ENCODE results near the gene DSCAML1.

The DSCAML1 gene

DNA sequence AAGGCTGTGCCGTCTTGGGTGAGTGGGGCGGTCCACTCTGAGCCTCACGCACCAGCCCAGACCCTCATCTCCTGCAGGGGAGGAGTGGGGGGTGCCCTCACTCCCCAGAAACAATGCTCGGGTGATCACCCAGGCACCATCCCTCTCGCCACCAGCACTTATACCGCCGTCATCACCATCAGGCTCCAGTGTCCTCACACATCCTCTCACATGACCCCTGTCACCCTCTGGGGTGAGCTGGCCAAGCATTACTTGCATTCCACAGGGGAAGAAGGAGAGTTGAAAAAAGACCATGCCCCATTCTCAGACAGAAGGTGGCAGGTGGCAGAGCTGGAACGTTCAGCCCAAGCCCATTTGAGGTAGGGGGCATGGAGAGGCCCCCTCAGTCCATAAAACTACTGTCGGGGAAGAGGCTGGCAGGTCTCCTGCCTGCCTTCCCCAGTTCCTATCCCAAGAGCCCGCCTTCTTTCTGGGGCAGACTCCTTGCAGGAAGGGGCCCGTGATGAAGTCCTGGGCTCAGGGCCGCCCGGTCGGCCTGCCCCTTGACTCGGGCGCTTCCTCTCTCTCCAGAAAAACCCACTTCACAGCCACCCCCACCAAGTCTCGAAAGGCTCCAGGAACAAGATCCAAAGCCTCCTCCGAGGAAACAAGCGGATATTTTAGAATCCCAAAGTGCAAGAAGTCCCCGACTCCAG lies 153.3 kb downstream of the DSCAML1 start:
- Mint-ChIP-seq H3K27ac (peak overlapping the region; percentile 66), H3K4me1 (peaks cover 48% of the 10 kb centered on the region), H3K27me3 (ENCODE audit: low read depth, poor library complexity) (peaks cover 40% of the 10 kb centered on the region), H3K9me3 (no peaks in the 10 kb centered on the region), H3K36me3 (ENCODE audit: low read depth) (no peaks in the 10 kb centered on the region), H3K4me3 (peak overlapping the region; percentile 2)
- DNase-seq: peak; percentile 42
- no peak for TF ChIP-seq CTCF (IDR thresholded peaks at IDR 0.05)

- Mint-ChIP-seq H3K36me3 (ENCODE audit: low read depth) (no peaks in the 10 kb centered on the region), H3K27me3 (ENCODE audit: low read depth, poor library complexity) (peaks cover 33% of the 10 kb centered on the region), H3K4me3 (no peak overlapping the region), H3K27ac (peak overlapping the region; percentile 12), H3K4me1 (peaks cover 39% of the 10 kb centered on the region), H3K9me3 (no peaks in the 10 kb centered on the region)
- no peak for DNase-seq
- no peak for TF ChIP-seq CTCF (IDR thresholded peaks at IDR 0.05)
Observed at GRCh38 chr11:117642835-117643234, 154.2 kb downstream of the DSCAML1 start.

DNA sequence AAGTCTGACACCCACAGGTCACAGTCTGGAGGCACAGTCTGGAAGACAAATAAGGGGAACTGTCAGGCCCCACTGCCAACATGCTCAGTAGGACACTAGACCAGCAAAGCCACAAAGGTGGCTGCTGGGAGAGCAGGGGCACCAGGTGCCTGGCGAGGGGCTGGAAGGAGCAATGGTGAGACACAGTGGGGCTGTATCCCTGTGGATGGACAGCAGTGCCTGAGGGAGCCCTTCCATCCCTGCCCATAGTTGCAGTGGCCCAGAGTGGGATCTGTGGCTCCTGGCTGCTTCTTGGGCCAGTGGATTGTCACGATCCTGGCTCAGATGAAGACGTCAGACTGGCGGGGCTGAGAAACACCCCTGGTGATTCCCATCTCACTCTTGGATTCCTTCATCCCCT lies 154.6 kb downstream of the DSCAML1 start:
- TF ChIP-seq CTCF (IDR thresholded peaks at IDR 0.05): no peak
- no peaks in the 10 kb centered on the region for H3K36me3 Mint-ChIP-seq (ENCODE audit: low read depth)

GRCh38 chr11:117641008-117641915 lies 155.8 kb downstream of the DSCAML1 start:
- H3K27ac Mint-ChIP-seq: no peak overlapping the region
- peaks cover 36% of the 10 kb centered on the region for H3K27me3 Mint-ChIP-seq (ENCODE audit: low read depth, poor library complexity)
- TF ChIP-seq CTCF (IDR thresholded peaks at IDR 0.05): no peak
- H3K9me3 Mint-ChIP-seq: no peaks in the 10 kb centered on the region
- no peak overlapping the region for H3K4me3 Mint-ChIP-seq
- H3K4me1 Mint-ChIP-seq: peaks cover 24% of the 10 kb centered on the region
- no peaks in the 10 kb centered on the region for H3K36me3 Mint-ChIP-seq (ENCODE audit: low read depth)
- no peak for DNase-seq

More for the DNA sequence above, 154.6 kb downstream of the DSCAML1 start:
- no peak for DNase-seq
- Mint-ChIP-seq H3K4me1 (peaks cover 35% of the 10 kb centered on the region), H3K27me3 (ENCODE audit: low read depth, poor library complexity) (peaks cover 32% of the 10 kb centered on the region), H3K9me3 (no peaks in the 10 kb centered on the region), H3K4me3 (no peak overlapping the region), H3K27ac (no peak overlapping the region)

- no peak overlapping the region for H3K27ac Mint-ChIP-seq
- H3K4me1 Mint-ChIP-seq: peaks cover 36% of the 10 kb centered on the region
- H3K36me3 Mint-ChIP-seq (ENCODE audit: low read depth): no peaks in the 10 kb centered on the region
- no peaks in the 10 kb centered on the region for H3K9me3 Mint-ChIP-seq
- H3K27me3 Mint-ChIP-seq (ENCODE audit: low read depth, poor library complexity): peaks cover 40% of the 10 kb centered on the region
- H3K4me3 Mint-ChIP-seq: no peak overlapping the region
- no peak for TF ChIP-seq CTCF (IDR thresholded peaks at IDR 0.05)
- no peak for DNase-seq
Observed at GRCh38 chr11:117640041-117640440, 157.0 kb downstream of the DSCAML1 start.
